Measurements from ENCODE around the gene TTC16.

DNA sequence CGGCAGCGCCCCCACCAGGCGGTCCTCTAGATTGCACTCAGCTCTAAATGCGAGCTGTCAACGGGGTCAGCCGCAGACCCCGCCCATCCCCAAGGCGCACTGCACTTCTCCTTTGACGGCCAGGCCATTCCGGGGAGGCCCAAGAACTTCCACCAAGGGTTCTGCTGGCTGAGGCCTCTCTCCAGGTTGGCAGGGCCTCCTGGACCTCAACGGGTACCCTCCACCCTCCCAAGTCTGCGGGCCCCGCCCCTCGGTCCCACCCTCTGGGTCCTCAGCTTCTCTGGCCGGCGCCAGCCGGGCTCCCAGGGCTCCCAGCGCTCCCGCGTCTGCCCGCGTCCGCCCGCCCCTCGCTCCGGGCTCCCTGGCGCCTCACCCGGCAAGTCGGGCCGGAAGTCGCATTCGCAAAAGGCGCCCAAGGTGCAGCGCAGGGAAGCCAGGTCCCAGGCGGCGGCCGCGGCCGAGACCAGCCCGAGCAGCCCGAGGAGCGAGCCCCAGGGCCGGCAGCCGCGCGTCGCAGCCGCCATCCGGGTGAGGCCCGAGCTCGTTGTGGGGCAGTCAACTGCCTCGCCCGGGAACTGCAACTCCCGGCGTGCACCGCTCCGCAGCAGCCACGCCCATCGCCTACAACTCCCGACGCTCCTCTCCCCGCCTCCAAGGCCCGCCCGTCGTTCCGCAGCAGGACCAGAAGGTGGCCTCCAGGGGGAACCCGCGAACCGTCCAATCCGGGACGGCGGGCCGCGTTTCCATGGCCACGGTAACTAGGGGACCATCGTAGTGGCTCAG lies 19.1 kb downstream of the TTC16 start, which contains the start of gene TOR2A:
- TF ChIP-seq CTCF (IDR thresholded peaks at IDR 0.05) = peak; percentile 89 to 100 (median 92)
- no peak for TF ChIP-seq EP300 (IDR thresholded peaks at IDR 0.05)
